Heart right ventricle (tissue), 16 donors: ENCODE measurements around the gene LARP4. TPM values are rescaled to one million over a fixed set of nuclear protein-coding genes. Genes with fewer than 3 reads are reported as not detected.

Experiments
- ATAC-seq, 8 donors: fragments of 200-7000 bp; cut with Tn5 transposase; one replicate each; pipeline ENCODE4 v1.9.1; 2020; ENCODE audit warnings: mild to moderate bottlenecking in 8 of 8, moderate library complexity in 8 of 8, moderate number of reproducible peaks in 1 of 8
- DNase-seq, 2 donors: peaks; one replicate each; pipeline ENCODE4 v3.0.0-alpha.2; 2020
- H3K27ac ChIP-seq, 10 donors: fragments of 200-600 bp; sonication (generic) in 2 of 10; one replicate each; pipeline versions ENCODE4 v1.5.0 to v1.8.0; 2020 to 2022; ENCODE audit warnings: mild to moderate bottlenecking in 3 of 10
- H3K27me3 ChIP-seq, 7 donors: fragments of 200-600 bp; one replicate each; pipeline ENCODE4 v1.8.0; 2021 to 2022; ENCODE audit warnings: mild to moderate bottlenecking in 2 of 7
- H3K36me3 ChIP-seq, 9 donors: fragments of 200-600 bp; sonication (generic) in 1 of 9; one replicate each; pipeline versions ENCODE4 v1.5.0 to v1.8.0; 2020 to 2022; ENCODE audit warnings: mild to moderate bottlenecking in 2 of 9
- H3K4me1 ChIP-seq, 9 donors: fragments of 200-600 bp; sonication (generic) in 1 of 9; one replicate each; pipeline versions ENCODE4 v1.5.0 to v1.8.0; 2020 to 2022; ENCODE audit warnings: mild to moderate bottlenecking in 4 of 9
- H3K4me3 ChIP-seq, 10 donors: fragments of 200-600 bp; sonication (generic) in 2 of 10; one replicate each; pipeline versions ENCODE4 v1.5.0 to v1.8.0; 2020 to 2022; ENCODE audit warnings: mild to moderate bottlenecking in 7 of 10, moderate library complexity in 2 of 10
- H3K9me3 ChIP-seq, 11 donors: fragments of 200-600 bp in 10 of 11; sonication (generic) in 2 of 11; one replicate each; pipeline versions ENCODE4 v1.5.0 to v1.8.0; 2013 to 2022; ENCODE audit warnings: mild to moderate bottlenecking in 2 of 11, control low read depth in 1 of 11, moderate library complexity in 1 of 11
- WGBS, 2 donors: extraction: QIAGEN DNeasy Blood & Tissue Kit; methylation state at CpG; one replicate each; pipeline ENCODE4 v1.1.7; 2013; ENCODE audit warnings: inconsistent platforms in 1 of 2; 5-methylcytosine and 5-hydroxymethylcytosine counted together
- intact Hi-C, 10 donors: fragments of 100-400 bp; cut with DNase I; formaldehyde crosslinking; loops; one replicate each; pipeline versions ENCODE4 v1.11.1 to v1.14.2; 2022
- polyA plus RNA-seq, 2 donors: library from polyadenylated mRNA; stranded (reverse); fragments of 200-250 nt; gene quantifications; one replicate each; pipeline ENCODE4 v1.2.3, GENCODE V29; 2013
- total RNA-seq, 10 donors: library from RNA; stranded (reverse); fragmentation: NEBNext Ultra II Directional in 3 of 10; extraction: Animal tissue kit (Norgen Biotek cat#: 25700) in 3 of 10; gene quantifications; one replicate each; pipeline versions ENCODE4 v1.2.1 to v1.2.4, GENCODE V29; 2021 to 2023
- TF ChIP-seq, protein P1 (sequence below), 9 donors: fragments of 200-600 bp; sonication (generic) in 2 of 9; IDR thresholded peaks; one replicate each; pipeline versions ENCODE4 v1.5.0 to v1.8.0; 2021 to 2022; ENCODE audit warnings: antibody characterized with exemption in 9 of 9, mild to moderate bottlenecking in 5 of 9, moderate library complexity in 1 of 9
- donor health status: Arrhythmogenic right ventricular cardiomyopathy.
- donor health status: ischemic (EF 13 %, LVEDD 7.1; RV severe dilation, severe dysfunction).
- donor health status: healthy with polysubstance abuse.
- donor health status: DM: no; HTN: yes; CAD: no.
- donor health status: DM: no; HTN: no; CAD: no.
- donor health status: ischemic (EF 25% LVEDD 6.9; RV normal size, moderate dysfunction).
- donor health status: ischemic (EF 25% LVEDD 5.7; RV mildly dilated, moderate dysfunction).
- donor health status: healthy.
- donor health status: DM: yes; HTN: yes; CAD: no.
- donor health status: Ischemic cardiomyopathy.
- donor health status: ischemic (EF 35%, LVEDD 5.7; RV mildly dilated, moderate dysfunction).
- donor health status: nonischemic (EF 11% LVEDD 7.7; RV severe dilation, severe dysfunction).
- donor health status: DM: yes; HTN: yes; CAD: no.
- donor health status: PGD.
- donor health status: ischemic (EF 29% LVEDD 5.4; RV normal size, mild dysfunction).
- donor health status: nonischemic (EF 23%, LVEDD 6.1; RV moderate dilation, normal function).

The LARP4 gene
- total and polyA plus RNA-seq, 12 donors = 6.9 to 75.7 (median 58.4) TPM

GRCh38 chr12:50397117-50397650, 3.5 kb upstream of the LARP4 start:
- WGBS, 2 donors = 96% methylated on average over 3 of the region's 3 CpGs
- Histone ChIP-seq H3K36me3 (no peaks in the 10 kb centered on the region), H3K4me3 (no peak overlapping the region), H3K9me3 (no peaks in the 10 kb centered on the region), H3K27ac (no peak overlapping the region), H3K27me3 (no peaks in the 10 kb centered on the region), H3K4me1 (peaks cover 0 to 13% (median 5%) of the 10 kb centered on the region in 9 donors)
- intact Hi-C loops = no loop called here
- ATAC-seq (no peak), DNase-seq (no peak)
- TF ChIP-seq, protein P1, sequence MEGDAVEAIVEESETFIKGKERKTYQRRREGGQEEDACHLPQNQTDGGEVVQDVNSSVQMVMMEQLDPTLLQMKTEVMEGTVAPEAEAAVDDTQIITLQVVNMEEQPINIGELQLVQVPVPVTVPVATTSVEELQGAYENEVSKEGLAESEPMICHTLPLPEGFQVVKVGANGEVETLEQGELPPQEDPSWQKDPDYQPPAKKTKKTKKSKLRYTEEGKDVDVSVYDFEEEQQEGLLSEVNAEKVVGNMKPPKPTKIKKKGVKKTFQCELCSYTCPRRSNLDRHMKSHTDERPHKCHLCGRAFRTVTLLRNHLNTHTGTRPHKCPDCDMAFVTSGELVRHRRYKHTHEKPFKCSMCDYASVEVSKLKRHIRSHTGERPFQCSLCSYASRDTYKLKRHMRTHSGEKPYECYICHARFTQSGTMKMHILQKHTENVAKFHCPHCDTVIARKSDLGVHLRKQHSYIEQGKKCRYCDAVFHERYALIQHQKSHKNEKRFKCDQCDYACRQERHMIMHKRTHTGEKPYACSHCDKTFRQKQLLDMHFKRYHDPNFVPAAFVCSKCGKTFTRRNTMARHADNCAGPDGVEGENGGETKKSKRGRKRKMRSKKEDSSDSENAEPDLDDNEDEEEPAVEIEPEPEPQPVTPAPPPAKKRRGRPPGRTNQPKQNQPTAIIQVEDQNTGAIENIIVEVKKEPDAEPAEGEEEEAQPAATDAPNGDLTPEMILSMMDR (IDR thresholded peaks at IDR 0.05) = no peak

- WGBS, 2 donors = 67 to 73% methylated on average over 4 of the region's 4 CpGs
- no peak for DNase-seq
- TF ChIP-seq, protein P1 (IDR thresholded peaks at IDR 0.05) = no peak
- Histone ChIP-seq H3K27ac (no peak overlapping the region), H3K4me3 (no peak overlapping the region), H3K9me3 (no peaks in the 10 kb centered on the region), H3K4me1 (peaks cover 0 to 28% (median 21%) of the 10 kb centered on the region in 9 donors), H3K36me3 (no peaks in the 10 kb centered on the region), H3K27me3 (no peaks in the 10 kb centered on the region)
- intact Hi-C loops = no loop called here
- ATAC-seq = no peak
Observed at GRCh38 chr12:50398931-50399330, 1.8 kb upstream of the LARP4 start.

GRCh38 chr12:50400104-50400637, 514 bp upstream of the LARP4 start:
- Histone ChIP-seq H3K4me1 (peaks cover 0 to 29% (median 23%) of the 10 kb centered on the region in 9 donors), H3K4me3 (peak overlapping the region; percentile 43 to 95 (median 76)), H3K27me3 (no peaks in the 10 kb centered on the region), H3K9me3 (no peaks in the 10 kb centered on the region), H3K27ac (peak overlapping the region in 9 of 10 donors; percentile 51 to 96 (median 90)), H3K36me3 (no peaks in the 10 kb centered on the region)
- TF ChIP-seq, protein P1 (IDR thresholded peaks at IDR 0.05) = no peak
- intact Hi-C loops = loop anchor here in 1 of 10 donors (5.0 kb wide), 1 partner anchor 288 kb away; the partner anchor contains the start of gene COX14
- WGBS, 2 donors = 35 to 37% methylated on average over 8 of the region's 8 CpGs
- no peak for DNase-seq
- peak in 2 of 8 donors; percentile 0 to 2 for ATAC-seq

- intact Hi-C loops = loop anchor here in 1 of 10 donors (5.0 kb wide), 1 partner anchor 289 kb away; the partner anchor contains the start of gene COX14
- H3K4me3 ChIP-seq = peak overlapping the region; percentile 43 to 95 (median 76)
- H3K27me3 ChIP-seq = no peaks in the 10 kb centered on the region
- DNase-seq = peak in 1 of 2 donors; percentile 16
- peak; percentile 5 to 46 (median 36) for ATAC-seq
- 0 to 1% methylated on average over 16 of the region's 16 CpGs for WGBS, 2 donors
- no peaks in the 10 kb centered on the region for H3K36me3 ChIP-seq
- H3K9me3 ChIP-seq = no peaks in the 10 kb centered on the region
- TF ChIP-seq, protein P1 (IDR thresholded peaks at IDR 0.05) = no peak
- H3K4me1 ChIP-seq = peaks cover 0 to 30% (median 23%) of the 10 kb centered on the region in 9 donors
- H3K27ac ChIP-seq = peak overlapping the region; percentile 52 to 96 (median 90)
Observed at GRCh38 chr12:50401500-50402081, 906 bp downstream of the LARP4 start.
